GM15510 (cell line): Measurements from ENCODE around the gene OR2J2.
"Not testable (repeated sequence)": the region's sequence is repeated elsewhere in the genome, so short reads cannot be mapped to it uniquely, and the experiment has no call there.

Experiments used
- POLR2A ChIP-seq: IDR thresholded peaks from 3 replicates; pipeline ENCODE4 v1.6.1; 2011; ENCODE audit warnings: borderline replicate concordance; ENCODE audit not compliant: insufficient read length; ENCODE audit errors: extremely low read depth

Gene OR2J2

GRCh38 chr6:29170607-29171006 is at the start of gene OR2J2:
Gene OR2J2, plus strand, starts transcription at chr6:29170907. Its CDS starts 2,729 bp downstream, at chr6:29173636.
- not testable (repeated sequence) for TF ChIP-seq POLR2A

DNA sequence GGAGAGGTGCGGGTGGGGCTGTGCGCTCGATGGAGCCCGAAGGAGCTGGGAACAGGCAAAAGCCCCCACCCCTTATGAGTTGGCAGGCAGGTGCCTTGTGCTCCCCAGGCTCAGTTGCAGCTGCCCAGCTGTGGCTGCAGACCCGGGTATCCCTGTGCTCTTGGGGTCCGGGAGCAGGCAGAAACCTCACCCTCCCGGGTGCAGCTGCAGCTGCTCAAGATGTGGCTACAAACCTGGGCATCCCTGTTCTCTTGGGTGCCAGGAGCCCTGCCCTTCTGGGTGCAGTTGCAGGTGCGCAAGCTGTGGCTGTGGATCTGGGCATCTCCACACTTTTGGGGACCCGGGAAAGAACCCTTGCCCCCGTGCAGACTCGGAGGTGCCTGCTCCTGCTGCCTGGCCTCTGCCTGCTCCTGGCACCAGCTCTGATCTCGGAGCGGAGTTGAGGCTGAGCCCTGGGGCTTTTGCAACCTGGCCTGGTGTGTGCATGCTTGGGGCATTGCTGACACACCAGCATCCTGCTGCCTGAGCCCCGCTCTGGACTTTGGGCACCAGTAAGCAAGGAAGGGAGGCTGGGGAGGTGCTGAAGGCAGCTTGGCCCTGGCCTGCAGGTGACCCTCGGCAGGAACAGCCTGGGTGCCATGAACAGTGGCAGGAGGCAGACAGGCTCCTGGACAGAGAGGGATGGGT is 41.2 kb upstream of the OR2J2 start:
- no peak for TF ChIP-seq POLR2A

DNA sequence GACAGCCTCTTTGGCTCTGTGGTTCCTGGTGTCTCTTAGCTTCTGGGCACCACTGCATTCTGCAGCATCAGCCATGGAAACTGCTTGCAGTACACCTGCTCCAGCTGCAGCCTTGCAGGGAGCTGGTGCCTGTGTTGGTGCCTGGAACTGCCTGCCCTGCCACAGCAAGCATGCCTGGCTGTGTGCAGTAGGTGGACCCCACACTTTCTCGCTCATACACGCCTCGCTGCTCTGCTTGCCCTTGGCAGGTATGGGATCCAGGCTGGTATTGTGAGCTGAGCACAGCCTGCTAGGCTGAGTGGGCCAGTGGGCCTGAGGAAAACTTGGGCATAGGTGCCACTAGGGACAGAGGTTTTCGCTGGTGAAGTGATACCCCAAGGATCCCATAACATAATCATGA is 40.1 kb upstream of the OR2J2 start:
- no peak for TF ChIP-seq POLR2A

DNA sequence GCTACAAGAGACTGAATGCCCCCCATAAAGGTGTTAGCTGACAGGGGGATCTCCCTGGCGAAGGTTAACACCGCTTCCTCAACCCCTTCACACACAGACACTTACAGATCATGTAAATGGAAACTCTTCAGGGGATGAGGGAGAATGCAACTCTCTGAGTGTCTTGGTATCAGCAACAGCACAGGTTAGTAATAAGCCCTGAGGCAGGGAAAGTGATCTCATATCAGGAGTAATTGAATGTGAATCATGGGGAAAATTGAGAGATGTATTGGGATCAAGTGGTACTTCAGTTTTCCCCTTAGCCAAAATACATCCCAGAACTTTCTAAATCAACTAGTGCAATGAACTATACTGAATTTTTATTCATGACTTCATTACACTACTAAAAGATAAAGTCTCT is 39.0 kb upstream of the OR2J2 start:
- TF ChIP-seq POLR2A: no peak

DNA sequence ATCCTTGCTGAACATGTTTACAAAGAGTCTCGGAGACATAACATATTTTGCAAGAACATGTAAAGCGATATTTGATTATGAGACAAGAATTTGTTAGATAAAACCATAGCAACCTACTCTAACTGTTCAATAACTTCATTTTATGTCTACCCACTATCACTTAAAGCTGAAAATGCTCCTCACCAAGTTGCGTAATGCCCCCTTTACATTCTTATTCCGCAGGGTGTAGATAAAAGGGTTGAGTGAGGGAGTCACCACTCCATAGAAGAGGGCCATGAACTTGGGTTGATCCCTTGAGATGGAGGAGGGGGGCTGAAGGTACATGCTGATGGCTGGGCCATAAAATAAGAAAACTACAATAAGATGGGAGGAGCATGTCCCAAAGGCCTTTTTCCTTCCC is 33.0 kb upstream of the OR2J2 start:
- TF ChIP-seq POLR2A: no peak

- no peak for TF ChIP-seq POLR2A
Measured at GRCh38 chr6:29141606-29142005, 29.1 kb upstream of the OR2J2 start.

GRCh38 chr6:29142309-29142708 is 28.4 kb upstream of the OR2J2 start:
- TF ChIP-seq POLR2A: no peak

DNA sequence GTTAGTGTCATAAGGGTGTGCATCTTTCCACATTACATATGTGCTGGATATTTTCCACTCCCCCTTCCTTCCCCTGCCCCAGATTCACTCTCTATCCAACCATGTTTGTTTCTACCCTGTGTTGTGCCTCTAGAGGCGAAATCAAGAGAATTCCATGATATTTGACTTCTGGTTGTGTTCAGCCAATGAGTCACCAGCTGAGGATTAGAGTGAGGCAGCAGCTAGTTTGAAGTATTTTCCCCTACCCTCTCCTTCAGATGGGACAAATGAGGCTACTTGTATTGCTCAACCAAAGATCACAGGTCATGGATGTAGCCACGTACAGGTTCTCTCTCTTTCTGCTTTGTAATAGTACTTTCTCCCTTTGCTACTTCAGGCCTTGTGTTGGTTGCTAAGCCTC is 24.5 kb upstream of the OR2J2 start:
- no peak for TF ChIP-seq POLR2A

DNA sequence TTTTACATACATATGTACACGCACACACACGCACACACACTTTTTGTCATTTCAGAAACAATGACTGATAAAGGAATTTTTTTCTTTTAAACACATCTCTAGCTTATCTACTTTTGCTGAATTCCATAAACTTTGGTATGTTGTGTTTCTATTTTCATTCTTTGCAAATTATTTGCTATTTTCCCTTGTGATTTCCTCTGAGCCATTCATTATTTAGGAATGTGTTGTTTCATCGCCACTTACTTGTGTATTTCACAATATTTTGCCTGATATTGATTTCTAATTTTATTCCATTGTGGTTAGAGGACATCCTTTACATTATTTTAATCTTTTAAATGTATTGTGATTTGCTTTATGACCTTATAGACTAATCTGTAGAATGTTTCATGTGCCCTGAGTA is 23.6 kb upstream of the OR2J2 start:
- no peak for TF ChIP-seq POLR2A

DNA sequence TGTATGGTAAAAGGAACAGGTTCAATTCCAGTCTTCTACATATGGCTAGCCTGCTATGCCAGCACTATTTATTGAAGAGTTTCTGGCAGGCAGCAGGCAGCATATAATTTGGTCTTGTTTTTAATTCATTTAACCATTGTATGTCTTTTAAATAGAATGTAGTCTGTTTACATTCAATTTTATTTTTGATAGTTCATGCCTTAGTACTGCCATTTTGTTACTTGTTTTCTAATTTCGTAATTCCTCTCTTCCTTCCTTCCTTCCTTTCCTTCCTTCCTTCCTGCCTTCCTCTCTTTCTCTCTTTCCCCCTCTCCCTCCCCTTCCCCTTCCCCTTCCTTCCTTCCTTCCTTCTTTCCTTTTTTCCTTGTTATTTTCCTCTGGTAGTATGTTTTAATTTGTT is 17.6 kb upstream of the OR2J2 start:
- no peak for TF ChIP-seq POLR2A

DNA sequence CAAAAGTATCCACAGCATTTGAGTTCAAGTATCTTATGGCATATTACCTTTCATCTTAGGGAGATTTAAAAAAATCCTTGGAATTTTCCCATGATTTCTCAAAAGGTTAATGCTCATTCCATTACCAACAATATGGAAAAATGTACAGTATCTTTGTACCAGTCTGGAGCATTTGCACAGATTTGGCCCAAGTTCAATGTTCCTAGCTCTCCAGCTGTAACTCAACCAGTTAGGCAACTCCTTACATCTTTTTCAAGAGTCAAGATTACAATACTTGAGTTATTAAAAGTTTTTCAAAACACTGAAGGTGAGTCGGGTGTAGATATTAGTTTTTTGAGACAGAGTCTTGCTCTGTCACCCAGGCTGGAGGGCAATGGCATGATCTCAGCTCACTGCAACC is 1.0 kb downstream of the OR2J2 start:
- TF ChIP-seq POLR2A: no peak

DNA sequence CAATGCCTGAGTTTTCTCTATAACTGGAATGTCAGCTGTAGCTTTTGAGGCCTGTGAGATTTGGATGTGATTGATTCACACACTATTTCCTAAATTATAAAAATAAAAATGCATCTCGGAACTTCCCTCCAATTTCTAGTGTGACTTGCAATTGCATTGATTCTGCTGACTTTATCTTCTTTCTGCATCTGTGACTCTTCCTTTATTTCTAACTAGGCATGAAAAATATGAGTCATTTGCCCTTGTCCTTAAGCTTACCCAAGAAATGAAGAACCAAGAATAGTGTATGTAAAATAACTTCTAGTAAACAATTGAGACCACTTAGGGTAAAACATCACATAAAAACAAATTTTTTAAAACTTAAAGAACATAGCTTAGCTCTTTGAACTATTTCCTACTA is 12.9 kb downstream of the OR2J2 start:
- TF ChIP-seq POLR2A: no peak

GRCh38 chr6:29200767-29201662 is 30.3 kb downstream of the OR2J2 start:
- TF ChIP-seq POLR2A: no peak

GRCh38 chr6:29201966-29202365 is 31.3 kb downstream of the OR2J2 start:
- TF ChIP-seq POLR2A: no peak

DNA sequence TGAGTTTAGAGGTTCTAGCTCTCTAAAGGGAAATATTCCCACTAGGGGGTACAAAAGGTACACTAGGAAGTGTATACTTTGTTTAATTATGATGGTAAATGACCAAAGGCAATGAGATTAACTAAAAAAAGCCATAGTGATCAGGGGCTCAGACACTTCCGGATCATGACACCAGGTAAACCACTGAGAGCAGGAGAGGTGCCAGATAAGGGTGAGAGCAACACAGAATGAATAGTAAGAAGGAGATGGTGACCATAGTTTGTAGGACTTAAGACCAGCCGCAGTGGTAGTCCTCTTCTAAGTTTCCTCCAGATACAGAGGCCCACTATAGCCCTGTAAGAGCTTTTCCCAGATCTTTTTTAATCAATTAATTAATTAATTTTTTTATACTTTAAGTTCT is 40.8 kb downstream of the OR2J2 start:
- TF ChIP-seq POLR2A: no peak

GRCh38 chr6:29216528-29216927 is 45.8 kb downstream of the OR2J2 start:
- TF ChIP-seq POLR2A: no peak
